Keratinocyte (primary cell): ENCODE measurements around the gene SLC33A1.
"Not testable (repeated sequence)": the region's sequence is repeated elsewhere in the genome, so short reads cannot be mapped to it uniquely, and the experiment has no call there.

Experiments used
- EZH2 ChIP-seq: IDR thresholded peaks from one replicate; pipeline ENCODE4 v1.6.1; 2012; ENCODE audit warnings: inconsistent platforms, mild to moderate bottlenecking, low read length, moderate library complexity
- TF ChIP-seq, protein P1 (sequence below), 3 experiments: IDR thresholded peaks in 1 of 3; conservative IDR thresholded peaks in 1 of 3; optimal IDR thresholded peaks in 1 of 3; 2 replicates in 2 of 3; 3 replicates in 1 of 3; pipeline versions ENCODE3 to v1.5.1; 2011; ENCODE audit warnings: low read length in 3 of 3, mild to moderate bottlenecking in 3 of 3, moderate library complexity in 2 of 3, control low read depth in 1 of 3, inconsistent platforms in 1 of 3; ENCODE audit not compliant: insufficient read depth in 2 of 3; ENCODE audit errors: extremely low read depth in 1 of 3

DNA sequence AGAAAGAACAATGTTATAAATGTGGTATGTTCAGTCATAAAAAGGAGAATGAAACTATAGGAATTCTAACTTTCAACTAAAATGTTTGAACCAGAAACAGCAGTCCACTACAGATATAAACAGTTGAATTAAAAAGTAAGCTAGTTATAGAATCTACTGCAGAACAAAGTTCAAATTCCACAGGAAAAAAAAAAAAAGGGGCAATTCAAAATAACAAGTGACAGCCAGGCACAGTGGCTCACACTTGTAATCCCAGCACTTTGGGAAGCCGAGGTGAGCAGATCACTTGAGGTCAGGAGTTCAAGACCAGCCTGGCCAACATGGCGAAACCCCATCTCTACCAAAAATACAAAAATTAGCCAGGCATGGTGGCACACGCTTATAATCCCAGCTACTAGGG lies 4.8 kb downstream of the SLC33A1 start:
- TF ChIP-seq, protein P1, sequence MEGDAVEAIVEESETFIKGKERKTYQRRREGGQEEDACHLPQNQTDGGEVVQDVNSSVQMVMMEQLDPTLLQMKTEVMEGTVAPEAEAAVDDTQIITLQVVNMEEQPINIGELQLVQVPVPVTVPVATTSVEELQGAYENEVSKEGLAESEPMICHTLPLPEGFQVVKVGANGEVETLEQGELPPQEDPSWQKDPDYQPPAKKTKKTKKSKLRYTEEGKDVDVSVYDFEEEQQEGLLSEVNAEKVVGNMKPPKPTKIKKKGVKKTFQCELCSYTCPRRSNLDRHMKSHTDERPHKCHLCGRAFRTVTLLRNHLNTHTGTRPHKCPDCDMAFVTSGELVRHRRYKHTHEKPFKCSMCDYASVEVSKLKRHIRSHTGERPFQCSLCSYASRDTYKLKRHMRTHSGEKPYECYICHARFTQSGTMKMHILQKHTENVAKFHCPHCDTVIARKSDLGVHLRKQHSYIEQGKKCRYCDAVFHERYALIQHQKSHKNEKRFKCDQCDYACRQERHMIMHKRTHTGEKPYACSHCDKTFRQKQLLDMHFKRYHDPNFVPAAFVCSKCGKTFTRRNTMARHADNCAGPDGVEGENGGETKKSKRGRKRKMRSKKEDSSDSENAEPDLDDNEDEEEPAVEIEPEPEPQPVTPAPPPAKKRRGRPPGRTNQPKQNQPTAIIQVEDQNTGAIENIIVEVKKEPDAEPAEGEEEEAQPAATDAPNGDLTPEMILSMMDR (optimal IDR thresholded peaks at IDR 0.05 in 1 of 3, IDR thresholded peaks at IDR 0.05 in 1 of 3, conservative IDR thresholded peaks at IDR 0.05 in 1 of 3; ENCODE audit: extremely low read depth in 1 of 3, insufficient read depth in 2 of 3, low read length in 3 of 3), result not testable (repeated sequence)
- TF ChIP-seq EZH2, result not testable (repeated sequence)
